HepG2 (cell line): ENCODE data around the gene SESN2. TPM values are rescaled to one million over a fixed set of nuclear protein-coding genes. Genes with fewer than 3 reads are reported as not detected.

Experiments
- CENPBD1 ChIP-seq: sonication (generic); formaldehyde crosslinking; IDR thresholded peaks from 2 replicates; pipeline ENCODE4 v1.8.0; 2022; ENCODE audit warnings: missing genetic modification reagents, low read depth, mild to moderate bottlenecking, borderline replicate concordance
- CENPX ChIP-seq: sonication (generic); formaldehyde crosslinking; IDR thresholded peaks from 2 replicates; pipeline ENCODE4 v1.9.0; 2021; ENCODE audit warnings: mild to moderate bottlenecking, missing genetic modification reagents, moderate library complexity
- E2F2 ChIP-seq: sonication (generic); formaldehyde crosslinking; IDR thresholded peaks from 2 replicates; pipeline ENCODE4 v1.4.0; 2020; ENCODE audit warnings: missing genetic modification reagents, borderline replicate concordance
- HNF1B ChIP-seq: sonication (generic); formaldehyde crosslinking; IDR thresholded peaks from 2 replicates; pipeline ENCODE4 v1.5.1; 2020; ENCODE audit warnings: mild to moderate bottlenecking, moderate library complexity, missing genetic modification reagents
- HOMEZ ChIP-seq: IDR thresholded peaks from 2 replicates; pipeline ENCODE4 v1.6.1; 2016; ENCODE audit warnings: low read depth
- MAFK ChIP-seq, 2 experiments: IDR thresholded peaks in 1 of 2; conservative IDR thresholded peaks in 1 of 2; 2 replicates each; pipeline ENCODE4 v1.6.1; 2011; ENCODE audit warnings: improper control_type of control experiment in 2 of 2, low read length in 2 of 2
- NCOA1 ChIP-seq: sonication (generic); formaldehyde crosslinking; IDR thresholded peaks from 2 replicates; pipeline ENCODE4 v1.9.0; 2021; ENCODE audit warnings: missing genetic modification reagents
- NFKBIZ ChIP-seq: IDR thresholded peaks from 2 replicates; pipeline ENCODE4 v1.6.1; 2018; ENCODE audit warnings: missing genetic modification reagents, missing compliant biosample characterization
- PAX8 ChIP-seq: sonication (generic); formaldehyde crosslinking; IDR thresholded peaks from 2 replicates; pipeline ENCODE4 v1.8.0; 2022; ENCODE audit warnings: mild to moderate bottlenecking, missing genetic modification reagents, borderline replicate concordance
- PBX2 ChIP-seq: IDR thresholded peaks from 2 replicates; pipeline ENCODE4 v1.6.1; 2016; ENCODE audit warnings: control low read depth
- SAFB2 ChIP-seq: sonication (generic); formaldehyde crosslinking; IDR thresholded peaks from 2 replicates; pipeline ENCODE4 v1.5.1; 2020; ENCODE audit warnings: missing genetic modification reagents, low read depth, mild to moderate bottlenecking, borderline replicate concordance
- SETDB1 ChIP-seq: sonication (generic); formaldehyde crosslinking; IDR thresholded peaks from 2 replicates; pipeline ENCODE4 v1.5.1; 2020; ENCODE audit warnings: missing genetic modification reagents, mild to moderate bottlenecking, borderline replicate concordance
- SUZ12 ChIP-seq: fragments of 150-350 bp; IDR thresholded peaks from 2 replicates; pipeline ENCODE4 v1.6.1; 2014; ENCODE audit warnings: low read depth, low read length
- ZBTB7B ChIP-seq: sonication (generic); formaldehyde crosslinking; IDR thresholded peaks from 2 replicates; pipeline ENCODE4 v1.4.0; 2020; ENCODE audit warnings: missing genetic modification reagents
- ZKSCAN8 ChIP-seq: IDR thresholded peaks from 2 replicates; pipeline ENCODE4 v1.6.1; 2016; ENCODE audit warnings: borderline replicate concordance, missing genetic modification reagents, missing compliant biosample characterization
- ZMYM3 ChIP-seq: sonication (generic); formaldehyde crosslinking; IDR thresholded peaks from 2 replicates; pipeline ENCODE4 v1.5.1; 2020; ENCODE audit warnings: mild to moderate bottlenecking, missing genetic modification reagents
- ZMYM4 ChIP-seq: sonication (generic); formaldehyde crosslinking; IDR thresholded peaks from 2 replicates; pipeline ENCODE4 v1.8.1; 2023; ENCODE audit warnings: mild to moderate bottlenecking, missing genetic modification reagents
- ZNF543 ChIP-seq: sonication (generic); formaldehyde crosslinking; IDR thresholded peaks from 2 replicates; pipeline ENCODE4 v1.4.0; 2020; ENCODE audit warnings: mild to moderate bottlenecking, missing genetic modification reagents
- ZNF556 ChIP-seq: sonication (generic); formaldehyde crosslinking; IDR thresholded peaks from 2 replicates; pipeline ENCODE4 v1.4.0; 2020; ENCODE audit warnings: mild to moderate bottlenecking, missing genetic modification reagents, borderline replicate concordance
- ZNF720 ChIP-seq: sonication (generic); formaldehyde crosslinking; IDR thresholded peaks from 2 replicates; pipeline ENCODE4 v1.4.0; 2020; ENCODE audit warnings: missing genetic modification reagents
- ZNF775 ChIP-seq: sonication (generic); formaldehyde crosslinking; IDR thresholded peaks from 2 replicates; pipeline ENCODE4 v1.4.0; 2020; ENCODE audit warnings: missing genetic modification reagents, mild to moderate bottlenecking, moderate library complexity, borderline replicate concordance
- ZNF850 ChIP-seq: sonication (generic); formaldehyde crosslinking; conservative IDR thresholded peaks from 2 replicates; pipeline ENCODE4 v1.9.0; 2021; ENCODE audit warnings: mild to moderate bottlenecking, missing genetic modification reagents
- polyA plus RNA-seq, 8 experiments: library from polyadenylated mRNA; depleted of rRNA in 3 of 8; stranded (reverse) in 7 of 8; unstranded in 1 of 8; fragments of >200 nt; fragmentation: Illumina TruSeq in 4 of 8; extraction: Trizol in 4 of 8; gene quantifications; 2 replicates each; pipeline versions ENCODE4 v1.2.1 to v1.2.3, GENCODE V29; 2011 to 2016; ENCODE audit warnings: low read depth in 4 of 8, missing spikeins in 1 of 8, mixed read lengths in 1 of 8; ENCODE audit not compliant: insufficient read depth in 1 of 8
- total RNA-seq, 5 experiments: library from RNA; depleted of rRNA; stranded (reverse); fragments of >200 nt; fragmentation: Illumina TruSeq; extraction: Trizol; gene quantifications; 2 replicates each; pipeline ENCODE4 v1.2.3, GENCODE V29; 2016; ENCODE audit warnings: low read depth in 1 of 5

SESN2 gene
- total and polyA plus RNA-seq, 2 of the 13 experiments (the other 11 are each of a cell fraction or from before 2014, with no cell fraction given): 13.2 to 19.1 TPM

GRCh38 chr1:28296401-28297261 is 37.3 kb downstream of the SESN2 start (continued):
- no peak for TF ChIP-seq CENPX (CRISPR knock-in tag)
- TF ChIP-seq SAFB2 (CRISPR knock-in tag): peak; percentile 57; the same call in 1 of the 2 replicates
- no peak for TF ChIP-seq ZKSCAN8 (CRISPR knock-in tag)
- TF ChIP-seq ZNF775 (CRISPR knock-in tag): no peak
- TF ChIP-seq NFKBIZ: no peak
- no peak for TF ChIP-seq E2F2 (CRISPR knock-in tag)
- TF ChIP-seq ZNF720 (CRISPR knock-in tag): no peak
- no peak for TF ChIP-seq ZNF556 (CRISPR knock-in tag)
- peak; percentile 49; the same call in 1 of the 2 replicates for TF ChIP-seq NCOA1 (CRISPR knock-in tag)
- TF ChIP-seq ZNF543 (CRISPR knock-in tag): no peak
- TF ChIP-seq CENPBD1 (CRISPR knock-in tag): no peak
- TF ChIP-seq HNF1B: peak; percentile 77
- no peak for TF ChIP-seq SETDB1
- no peak for TF ChIP-seq ZBTB7B (CRISPR knock-in tag)
- TF ChIP-seq SUZ12: no peak
- no peak for TF ChIP-seq ZNF850 (CRISPR knock-in tag)
- peak; percentile 55 to 72 for TF ChIP-seq MAFK (conservative IDR thresholded peaks at IDR 0.05 in 1 of 2, IDR thresholded peaks at IDR 0.05 in 1 of 2; ENCODE audit: low read length in 2 of 2)
- TF ChIP-seq ZMYM4 (CRISPR knock-in tag): peak; percentile 89
- TF ChIP-seq ZMYM3 (CRISPR knock-in tag): peak; percentile 90
- 0 out of 2 replicates have a peak, but pooled peaks have one; percentile 26 for TF ChIP-seq PBX2 (CRISPR knock-in tag)
- TF ChIP-seq HOMEZ (CRISPR knock-in tag): 0 out of 2 replicates have a peak, but pooled peaks have one; percentile 10
- no peak for TF ChIP-seq PAX8
